GM12864 (cell line): ENCODE measurements around the gene DEFB112.
A peak's percentile ranks its signal among the peaks of the same experiment; 100 is the strongest.

Experiments
- DNase-seq: peaks from one replicate; pipeline ENCODE4 v3.0.0-alpha.2; 2011; ENCODE audit warnings: low read depth
- H3K4me3 ChIP-seq: 2 replicates; pipeline ENCODE4 v1.5.1; 2011; ENCODE audit warnings: mild to moderate bottlenecking, low read depth, low read length, control low read depth
- CTCF ChIP-seq: IDR thresholded peaks from 2 replicates; pipeline ENCODE4 v1.5.1; 2011; ENCODE audit warnings: low read depth, mild to moderate bottlenecking, moderate library complexity, low read length, control low read depth, inconsistent platforms; ENCODE audit errors: missing control alignments

The DEFB112 gene

GRCh38 chr6:50056242-50056641 is 6.5 kb upstream of the DEFB112 start:
- TF ChIP-seq CTCF, result no peak
- no peak overlapping the region for H3K4me3 ChIP-seq
- no peak for DNase-seq

- no peak for DNase-seq
- no peak for TF ChIP-seq CTCF
- H3K4me3 ChIP-seq, result no peak overlapping the region
These were observed 2.7 kb downstream of the DEFB112 start for GRCh38 chr6:50047026-50047425.

- DNase-seq, result no peak
- no peak overlapping the region for H3K4me3 ChIP-seq
- peak; percentile 29 for TF ChIP-seq CTCF
These were observed 18.8 kb downstream of the DEFB112 start for GRCh38 chr6:50030777-50031562.

GRCh38 chr6:50030350-50030749 is 19.4 kb downstream of the DEFB112 start:
- DNase-seq, result no peak
- H3K4me3 ChIP-seq, result no peak overlapping the region
- no peak for TF ChIP-seq CTCF

- no peak for DNase-seq
- H3K4me3 ChIP-seq, result no peak overlapping the region
- no peak for TF ChIP-seq CTCF
These were observed 24.5 kb downstream of the DEFB112 start for GRCh38 chr6:50025258-50025657.

- TF ChIP-seq CTCF, result no peak
- H3K4me3 ChIP-seq, result no peak within 1 kb of the TSS
- no peak for DNase-seq
These were observed 27.8 kb downstream of the DEFB112 start, which contains the start of gene DEFB110 for GRCh38 chr6:50021894-50022293. Gene DEFB110, minus strand, starts transcription at chr6:50021994. Its CDS starts 59 bp downstream, at chr6:50021935.

- TF ChIP-seq CTCF, result no peak
- DNase-seq, result no peak
- H3K4me3 ChIP-seq, result no peak overlapping the region
These were observed 41.9 kb downstream of the DEFB112 start for GRCh38 chr6:50007819-50008218.
